HFFc6 (cell line): ENCODE measurements around the gene SLC4A5. TPM values are rescaled to one million over a fixed set of nuclear protein-coding genes. Genes with fewer than 3 reads are reported as not detected.

Experiments
- DNase-seq: peaks from one replicate; pipeline ENCODE4 v3.0.0-alpha.2; 2018
- H3K27ac Mint-ChIP-seq: 2 replicates; pipeline ENCODE4 v1.8.0; 2020; ENCODE audit warnings: mild to moderate bottlenecking, mixed read lengths
- H3K27me3 Mint-ChIP-seq: 2 replicates; pipeline ENCODE4 v1.8.0; 2021; ENCODE audit warnings: mild to moderate bottlenecking, moderate library complexity, mixed read lengths; ENCODE audit not compliant: insufficient read depth
- H3K36me3 Mint-ChIP-seq: 2 replicates; pipeline ENCODE4 v1.8.0; 2021; ENCODE audit warnings: low read depth, mixed read lengths
- H3K4me1 Mint-ChIP-seq: 2 replicates; pipeline ENCODE4 v1.8.0; 2020; ENCODE audit warnings: low read depth, mixed read lengths
- H3K4me3 Mint-ChIP-seq: 2 replicates; pipeline ENCODE4 v1.8.0; 2020; ENCODE audit warnings: mild to moderate bottlenecking, moderate library complexity, mixed read lengths
- H3K9me3 Mint-ChIP-seq: 2 replicates; pipeline ENCODE4 v1.8.0; 2020; ENCODE audit warnings: mild to moderate bottlenecking, mixed read lengths
- CTCF ChIP-seq: fragments of 200-600 bp; sonication (generic); IDR thresholded peaks from 2 replicates; pipeline ENCODE4 v1.5.0; 2021; ENCODE audit warnings: antibody characterized with exemption, mild to moderate bottlenecking
- total RNA-seq, 6 experiments: library from RNA; stranded (reverse); fragmentation: NEBNext Ultra II Directional; extraction: Animal tissue kit (Norgen Biotek cat#: 25700); gene quantifications; 2 replicates in 1 of 6; 3 replicates in 5 of 6; pipeline ENCODE4 v1.2.3, GENCODE V29; 2021

Gene SLC4A5
- total RNA-seq, 6 experiments from 2014 or later: 0.19 to 0.40 (median 0.31) TPM; not detected in 3

- no peaks in the 10 kb centered on the region for H3K9me3 Mint-ChIP-seq
- H3K27ac Mint-ChIP-seq: no peak overlapping the region
- no peak for DNase-seq
- no peak for TF ChIP-seq CTCF
- H3K36me3 Mint-ChIP-seq: peaks cover 21% of the 10 kb centered on the region
- no peaks in the 10 kb centered on the region; the same call in 1 of the 2 replicates for H3K27me3 Mint-ChIP-seq
- H3K4me3 Mint-ChIP-seq: no peak overlapping the region
- peaks cover 6% of the 10 kb centered on the region; the same call in 1 of the 2 replicates for H3K4me1 Mint-ChIP-seq
These were observed 130.4 kb downstream of the SLC4A5 start for GRCh38 chr2:74212702-74213410.

GRCh38 chr2:74206180-74206688 lies 137.0 kb downstream of the SLC4A5 start:
- no peaks in the 10 kb centered on the region; the same call in 1 of the 2 replicates for H3K27me3 Mint-ChIP-seq
- no peak overlapping the region for H3K4me3 Mint-ChIP-seq
- peaks cover 12% of the 10 kb centered on the region for H3K36me3 Mint-ChIP-seq
- H3K4me1 Mint-ChIP-seq: peaks cover 28% of the 10 kb centered on the region
- DNase-seq: no peak
- TF ChIP-seq CTCF: no peak
- no peaks in the 10 kb centered on the region for H3K9me3 Mint-ChIP-seq
- H3K27ac Mint-ChIP-seq: peak overlapping the region; percentile 73

DNA sequence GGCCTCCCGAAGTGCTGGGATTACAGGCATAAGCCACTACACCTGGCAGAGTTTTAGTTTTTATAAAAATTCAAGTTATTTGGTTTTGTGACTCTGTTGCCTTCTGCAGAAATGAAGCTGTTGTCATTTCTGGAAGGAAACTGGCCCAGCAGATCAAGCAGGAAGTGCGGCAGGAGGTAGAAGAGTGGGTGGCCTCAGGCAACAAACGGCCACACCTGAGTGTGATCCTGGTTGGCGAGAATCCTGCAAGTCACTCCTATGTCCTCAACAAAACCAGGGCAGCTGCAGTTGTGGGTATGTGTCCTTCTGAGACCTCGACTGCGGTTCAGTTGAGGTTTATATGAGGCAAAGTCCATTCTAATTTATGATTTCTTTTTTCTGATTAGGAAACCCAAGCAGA lies 137.6 kb downstream of the SLC4A5 start:
- Mint-ChIP-seq H3K4me1 (peaks cover 35% of the 10 kb centered on the region), H3K9me3 (no peaks in the 10 kb centered on the region), H3K36me3 (peaks cover 12% of the 10 kb centered on the region), H3K4me3 (no peak overlapping the region), H3K27ac (peak overlapping the region; percentile 7; the same call in 1 of the 2 replicates), H3K27me3 (no peaks in the 10 kb centered on the region; the same call in 1 of the 2 replicates)
- TF ChIP-seq CTCF: no peak
- DNase-seq: no peak

DNA sequence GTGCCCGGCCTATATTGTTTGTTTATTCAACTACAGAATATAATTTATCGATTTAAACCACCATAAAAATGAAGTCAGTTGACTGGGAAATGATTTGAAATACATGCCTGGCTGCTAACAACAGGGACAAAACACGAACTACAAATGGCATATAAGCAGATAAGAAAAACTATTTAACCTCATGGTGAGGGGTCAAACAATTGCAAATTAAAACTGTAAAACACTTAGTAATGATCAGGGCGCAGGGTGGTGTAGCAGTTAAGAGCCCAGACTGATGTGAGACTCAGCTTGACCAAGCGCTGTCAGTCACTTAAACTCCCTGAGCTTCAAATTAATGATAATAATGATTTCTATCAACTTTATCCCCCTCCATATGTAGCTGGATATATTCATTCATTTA lies 138.1 kb downstream of the SLC4A5 start:
- no peak for TF ChIP-seq CTCF
- H3K9me3 Mint-ChIP-seq: no peaks in the 10 kb centered on the region
- no peak overlapping the region for H3K4me3 Mint-ChIP-seq
- H3K4me1 Mint-ChIP-seq: peaks cover 40% of the 10 kb centered on the region
- H3K27me3 Mint-ChIP-seq: no peaks in the 10 kb centered on the region; the same call in 1 of the 2 replicates
- DNase-seq: no peak
- H3K36me3 Mint-ChIP-seq: peaks cover 12% of the 10 kb centered on the region
- H3K27ac Mint-ChIP-seq: peak overlapping the region; percentile 13; the same call in 1 of the 2 replicates

DNA sequence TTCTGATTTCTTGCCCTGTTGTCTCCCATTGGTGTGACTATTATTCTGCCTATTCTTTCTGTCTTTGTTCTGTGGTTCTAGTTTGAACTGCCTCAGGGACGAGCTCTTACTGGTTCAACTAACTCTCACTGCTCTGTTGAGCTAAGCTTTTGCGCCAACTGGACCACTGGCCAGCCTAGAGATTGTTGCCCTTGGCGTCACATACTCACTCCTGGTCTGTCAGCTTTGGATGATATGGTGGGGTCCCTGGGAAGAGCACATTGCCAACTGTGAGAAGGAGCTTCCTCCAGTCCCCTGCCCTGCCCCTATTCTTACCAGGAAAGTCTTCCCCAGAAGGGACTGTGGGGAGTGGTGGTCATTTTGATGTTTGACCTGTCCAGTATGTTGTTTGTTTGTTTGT lies 138.8 kb downstream of the SLC4A5 start:
- Mint-ChIP-seq H3K9me3 (no peaks in the 10 kb centered on the region), H3K4me3 (no peak overlapping the region), H3K27me3 (no peaks in the 10 kb centered on the region; the same call in 1 of the 2 replicates), H3K36me3 (peaks cover 9% of the 10 kb centered on the region), H3K27ac (no peak overlapping the region; the same call in 1 of the 2 replicates), H3K4me1 (peaks cover 41% of the 10 kb centered on the region)
- DNase-seq: no peak
- no peak for TF ChIP-seq CTCF
